Erythroblast (primary cell): Measurements from ENCODE around the gene DLG3.
"Not testable (repeated sequence)": the region's sequence is repeated elsewhere in the genome, so short reads cannot be mapped to it uniquely, and the experiment has no call there.

ENCODE experiments used
- DNase-seq, 2 experiments: peaks; one replicate each; lab custom pipeline; 2025; lab: John Stamatoyannopoulos, UW
- GATA1 ChIP-seq: IDR thresholded peaks from 2 replicates; pipeline ENCODE4 v1.6.1; 2011; ENCODE audit warnings: low read depth, mild to moderate bottlenecking, control low read depth, low read length, moderate library complexity
- POLR2A ChIP-seq: IDR thresholded peaks from 2 replicates; pipeline ENCODE4 v1.6.1; 2011; ENCODE audit warnings: mild to moderate bottlenecking, low read length

Gene DLG3

DNA sequence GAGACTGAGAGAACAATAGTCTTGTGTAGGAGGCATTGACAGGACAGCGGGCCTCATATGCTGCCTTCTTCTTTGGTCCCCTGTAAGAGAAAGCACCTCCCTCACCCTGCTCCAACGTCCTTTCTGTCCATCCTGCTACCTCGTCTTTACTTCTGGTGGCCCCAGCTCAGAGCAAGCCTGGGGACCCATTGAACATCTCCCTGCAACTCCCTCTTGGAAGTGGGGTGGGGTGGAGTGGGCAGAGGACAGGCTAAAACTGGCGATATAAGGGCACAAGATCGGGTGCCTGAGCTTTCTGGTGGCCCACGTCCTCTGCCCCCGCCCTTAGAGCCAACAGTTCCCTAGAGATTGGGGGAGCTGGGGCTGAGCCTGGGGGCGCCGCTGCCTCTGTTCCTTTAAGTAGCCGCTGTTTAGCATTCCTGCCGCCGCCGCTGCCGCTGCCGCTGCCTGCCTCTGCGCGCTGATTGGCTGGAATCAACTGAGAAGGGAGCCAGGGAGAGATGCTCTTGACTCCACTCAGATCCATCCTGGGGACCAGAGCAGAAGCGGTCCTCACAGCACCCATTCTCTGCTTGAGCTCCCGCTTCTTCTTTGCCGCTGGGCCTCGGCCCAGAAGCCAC is at the start of gene DLG3:
Gene DLG3 (plus strand): TSS at position 510 of the 620 bp plus-strand sequence. CDS start 367 bp downstream, outside the sequence.
- DNase-seq: no peak
- TF ChIP-seq GATA1 (no peak), POLR2A (no peak)

DNA sequence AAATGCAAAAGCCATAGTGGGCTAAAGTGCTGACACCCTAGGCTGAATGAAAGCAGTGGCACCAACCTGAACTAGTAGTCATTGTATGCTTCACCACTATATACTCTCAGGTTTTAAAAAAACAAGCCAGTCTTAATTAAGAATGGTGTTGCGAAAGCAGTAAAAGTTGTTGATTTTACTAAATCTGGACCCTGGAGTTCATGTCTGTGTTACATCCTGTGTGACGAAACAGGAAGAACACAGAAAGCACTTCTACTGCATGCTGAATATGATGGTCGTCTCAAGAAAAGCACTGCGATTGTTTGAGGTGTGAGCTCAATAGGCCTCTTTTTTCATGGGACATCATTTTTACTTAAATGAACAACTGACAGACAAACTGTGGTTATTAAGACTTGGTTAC is 45.7 kb upstream of the DLG3 start:
- DNase-seq: no peak
- no peak for TF ChIP-seq POLR2A
- TF ChIP-seq GATA1: no peak

GRCh38 chrX:70400181-70400580 is 44.5 kb upstream of the DLG3 start:
- not testable (repeated sequence) for DNase-seq

DNA sequence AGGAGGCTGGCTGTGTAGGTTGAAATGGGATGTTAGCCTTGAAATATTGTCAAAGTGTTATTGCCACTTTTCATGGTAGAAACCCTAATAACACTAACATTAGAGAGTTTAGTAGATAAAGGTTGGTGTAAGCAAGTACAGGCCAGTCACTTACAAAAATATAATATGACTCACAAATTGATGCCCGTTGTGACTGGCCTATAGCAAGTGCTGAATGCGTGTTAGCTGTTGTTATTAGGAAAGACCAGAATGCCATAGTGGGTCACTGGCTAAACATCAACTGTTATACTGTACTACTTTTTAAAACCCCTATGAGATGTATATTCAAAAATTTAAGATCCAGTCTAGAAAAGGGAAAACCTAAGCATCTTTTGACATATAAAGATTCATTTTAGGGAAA is 41.9 kb upstream of the DLG3 start:
- TF ChIP-seq GATA1: no peak
- TF ChIP-seq POLR2A: no peak
- DNase-seq: no peak

GRCh38 chrX:70405003-70405402 is 39.6 kb upstream of the DLG3 start:
- no peak for DNase-seq
- TF ChIP-seq POLR2A (no peak), GATA1 (no peak)

- TF ChIP-seq GATA1 (no peak), POLR2A (no peak)
- no peak for DNase-seq
Measured at GRCh38 chrX:70410921-70411320, 33.7 kb upstream of the DLG3 start.

- DNase-seq: no peak
- TF ChIP-seq GATA1: no peak
- no peak for TF ChIP-seq POLR2A
Measured at GRCh38 chrX:70411475-70411874, 33.2 kb upstream of the DLG3 start.

DNA sequence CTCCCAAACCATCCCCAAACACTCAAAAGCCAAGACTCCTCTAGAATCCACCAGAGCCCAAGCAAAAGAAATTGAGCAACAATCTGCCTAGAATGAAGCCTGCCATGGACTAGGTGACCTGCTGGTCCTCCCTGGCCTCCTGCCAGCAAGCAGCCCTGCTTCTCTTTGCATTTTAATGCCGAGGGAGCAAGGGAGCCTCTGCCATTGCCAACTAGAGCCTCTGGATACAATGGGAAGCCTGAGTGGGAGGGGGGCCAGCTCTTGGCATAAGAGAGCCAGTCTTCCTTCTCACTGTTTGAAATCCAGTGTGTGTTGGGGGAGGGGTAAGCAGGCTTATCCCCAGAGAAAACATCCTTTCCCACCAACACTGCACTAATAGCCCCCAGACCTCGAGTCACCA is 23.0 kb upstream of the DLG3 start:
- DNase-seq: no peak
- no peak for TF ChIP-seq POLR2A
- no peak for TF ChIP-seq GATA1

GRCh38 chrX:70422851-70423341 is 21.7 kb upstream of the DLG3 start, which contains the start of gene GDPD2:
Gene GDPD2 (plus strand): TSS chrX:70423314. CDS start chrX:70424985, 1,671 bp downstream.
- TF ChIP-seq GATA1 (no peak), POLR2A (no peak)
- DNase-seq: peak; percentile 1

- TF ChIP-seq GATA1 (no peak), POLR2A (no peak)
- no peak for DNase-seq
Measured at GRCh38 chrX:70423936-70424675, 20.5 kb upstream of the DLG3 start.

DNA sequence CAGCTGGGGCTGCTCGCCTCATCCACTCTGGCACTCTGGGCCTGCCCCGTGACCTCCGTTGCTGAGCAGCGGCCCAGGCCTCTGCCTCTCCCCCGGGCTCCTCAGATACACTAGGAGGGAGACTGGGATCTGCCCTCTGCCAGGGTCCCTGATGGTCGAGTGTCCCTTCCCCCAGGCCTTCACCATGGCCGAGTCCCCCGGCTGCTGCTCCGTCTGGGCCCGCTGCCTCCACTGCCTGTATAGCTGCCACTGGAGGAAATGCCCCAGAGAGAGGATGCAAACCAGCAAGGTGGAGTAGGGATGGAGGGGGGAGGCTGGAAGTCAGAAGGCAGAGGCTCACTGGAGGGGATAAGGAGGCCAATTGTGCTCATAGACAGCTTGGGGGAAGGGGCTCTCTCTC is 19.8 kb upstream of the DLG3 start:
- TF ChIP-seq GATA1: no peak
- no peak for TF ChIP-seq POLR2A
- DNase-seq: no peak

GRCh38 chrX:70426286-70427278 is 18.1 kb upstream of the DLG3 start:
- TF ChIP-seq POLR2A (no peak), GATA1 (no peak)
- no peak for DNase-seq

DNA sequence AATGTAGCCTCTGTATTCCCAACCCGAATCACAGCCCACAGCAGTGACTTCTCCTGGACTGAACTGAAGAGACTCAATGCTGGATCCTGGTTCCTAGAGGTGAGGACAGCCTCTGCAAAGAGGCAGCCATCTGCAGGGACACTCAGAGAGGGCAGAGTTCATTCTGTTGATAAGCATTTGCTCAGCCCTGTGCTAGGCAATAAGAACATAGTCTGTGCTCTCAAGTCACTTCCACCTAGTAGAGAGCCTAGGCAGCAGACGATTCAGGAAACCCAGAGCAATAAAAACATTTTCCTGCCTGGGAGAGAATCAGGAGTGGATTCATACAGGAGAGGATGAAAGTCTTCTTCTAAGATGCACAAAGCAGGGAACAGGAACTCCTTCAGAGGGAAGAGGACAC is 17.3 kb upstream of the DLG3 start:
- no peak for TF ChIP-seq GATA1
- no peak for TF ChIP-seq POLR2A

More for the DNA sequence above, 17.3 kb upstream of the DLG3 start:
- DNase-seq: no peak
